Panc1 (cell line): ENCODE measurements around the gene ZNF584. TPM values are rescaled to one million over a fixed set of nuclear protein-coding genes. Genes with fewer than 3 reads are reported as not detected.

Source experiments
- ATAC-seq: fragments of 200-7000 bp; cut with Tn5 transposase; 2 replicates; pipeline ENCODE4 v1.9.1; 2020; ENCODE audit warnings: mild to moderate bottlenecking, moderate library complexity
- BruUV-seq: library from RNA; stranded (reverse); fragments of 400-500 nt; replicated peaks from 2 replicates; lab custom pipeline; 2021; lab: Mats Ljungman, UMichigan
- CTCF ChIA-PET: fragments of 300-600 bp; sonication (Branson Sonifier 250); formaldehyde crosslinking; loops from one replicate; lab custom pipeline; 2022; ENCODE audit warnings: antibody characterized with exemption; lab: Charles Lee
- POLR2A ChIA-PET: fragments of 300-600 bp; sonication (Branson Sonifier 250); formaldehyde crosslinking; loops from one replicate; lab custom pipeline; 2022; ENCODE audit warnings: antibody characterized with exemption; lab: Charles Lee
- DNase-seq: peaks from one replicate; pipeline ENCODE4 v3.0.0-alpha.2; 2010; ENCODE audit warnings: low read depth, low spot score
- H3K27ac ChIP-seq: 2 replicates; pipeline ENCODE4 v1.5.1; 2011; ENCODE audit warnings: mild to moderate bottlenecking, low read length, inconsistent platforms
- H3K27me3 ChIP-seq: fragments of 200-500 bp; sonication (Bioruptor generic); 2 replicates; pipeline ENCODE4 v1.6.0; 2014; ENCODE audit warnings: low read length, inconsistent platforms; ENCODE audit not compliant: control insufficient read depth, insufficient read depth
- H3K36me3 ChIP-seq: fragments of 200-500 bp; sonication (Bioruptor generic); 2 replicates; pipeline ENCODE4 v1.5.1; 2014; ENCODE audit warnings: inconsistent platforms, mild to moderate bottlenecking, low read length, moderate library complexity; ENCODE audit not compliant: control insufficient read depth, insufficient read depth
- H3K4me1 ChIP-seq: 2 replicates; pipeline ENCODE4 v1.5.1; 2011; ENCODE audit warnings: inconsistent platforms, mild to moderate bottlenecking, low read length, moderate library complexity; ENCODE audit not compliant: control insufficient read depth, insufficient read depth
- H3K4me3 ChIP-seq, 2 experiments: 2 replicates each; pipeline ENCODE4 v1.5.1; 2011 to 2012; ENCODE audit warnings: low read depth in 2 of 2, low read length in 2 of 2, mild to moderate bottlenecking in 2 of 2, inconsistent platforms in 1 of 2, moderate library complexity in 1 of 2
- H3K9me3 ChIP-seq: fragments of 200-500 bp; sonication (Bioruptor generic); 2 replicates; pipeline ENCODE4 v1.5.1; 2014; ENCODE audit warnings: low read depth, mild to moderate bottlenecking, inconsistent platforms, low read length, moderate library complexity; ENCODE audit not compliant: control insufficient read depth, insufficient read depth
- CTCF ChIP-seq: fragments of 450-650 bp; IDR thresholded peaks from 2 replicates; pipeline ENCODE4 v1.5.1; 2017; ENCODE audit warnings: mild to moderate bottlenecking
- POLR2AphosphoS5 ChIP-seq: IDR thresholded peaks from 2 replicates; pipeline ENCODE4 v1.6.1; 2012; ENCODE audit warnings: mild to moderate bottlenecking, low read depth, low read length, moderate library complexity
- SIN3A ChIP-seq: IDR thresholded peaks from 2 replicates; pipeline ENCODE4 v1.6.1; 2012; ENCODE audit warnings: low read depth, mild to moderate bottlenecking, low read length, moderate library complexity, borderline replicate concordance; ENCODE audit not compliant: insufficient read depth
- TCF7L2 ChIP-seq: IDR thresholded peaks from 2 replicates; pipeline ENCODE4 v1.6.1; 2011; ENCODE audit warnings: mild to moderate bottlenecking, low read depth, low read length, inconsistent platforms
- in situ Hi-C: cut with HindIII; loops from 2 replicates; pipeline ENCODE4 v1.10.0; 2016; ENCODE audit warnings: low sequenced_read_pairs, low pct_unique_long_range_greater_than_20kb
- intact Hi-C: fragments of 100-400 bp; cut with micrococcal nuclease; formaldehyde crosslinking; loops from one replicate; pipeline ENCODE4 v1.10.0; 2022; ENCODE audit not compliant: unreplicated experiment
- total RNA-seq: library from RNA; stranded (reverse); gene quantifications from one replicate; pipeline ENCODE4 v1.2.1, GENCODE V29; 2021; ENCODE audit not compliant: unreplicated experiment
- TF ChIP-seq, protein P1 (sequence below), 2 experiments: IDR thresholded peaks; 2 replicates each; pipeline ENCODE4 v1.6.1; 2011 to 2012; ENCODE audit warnings: low read depth in 2 of 2, control low read depth in 1 of 2, low read length in 1 of 2, mild to moderate bottlenecking in 1 of 2, moderate library complexity in 1 of 2; ENCODE audit not compliant: insufficient read depth in 1 of 2

Gene ZNF584
- total RNA-seq, 1 experiment from 2014 or later, result 29.0 TPM

- BruUV-seq, result no TSS peak
- POLR2A ChIA-PET, result no interaction called here
- no peak overlapping the region for H3K4me3 ChIP-seq
- H3K9me3 ChIP-seq, result peaks cover 2% of the 10 kb centered on the region; the same call in 1 of the 2 replicates
- H3K27ac ChIP-seq, result no peak overlapping the region
- no peaks in the 10 kb centered on the region for H3K36me3 ChIP-seq
- ATAC-seq, result no peak
- peaks cover 4% of the 10 kb centered on the region; the same call in 1 of the 2 replicates for H3K4me1 ChIP-seq
- intact Hi-C loops (no loop called here), in situ Hi-C loops (no loop called here)
- no peak for DNase-seq
- 0 out of 2 replicates have a peak, but pooled peaks cover 4% of the 10 kb centered on the region for H3K27me3 ChIP-seq
- CTCF ChIA-PET, result no interaction called here
- TF ChIP-seq TCF7L2 (no peak), POLR2AphosphoS5 (no peak), SIN3A (no peak), CTCF (no peak)
- TF ChIP-seq, protein P1, sequence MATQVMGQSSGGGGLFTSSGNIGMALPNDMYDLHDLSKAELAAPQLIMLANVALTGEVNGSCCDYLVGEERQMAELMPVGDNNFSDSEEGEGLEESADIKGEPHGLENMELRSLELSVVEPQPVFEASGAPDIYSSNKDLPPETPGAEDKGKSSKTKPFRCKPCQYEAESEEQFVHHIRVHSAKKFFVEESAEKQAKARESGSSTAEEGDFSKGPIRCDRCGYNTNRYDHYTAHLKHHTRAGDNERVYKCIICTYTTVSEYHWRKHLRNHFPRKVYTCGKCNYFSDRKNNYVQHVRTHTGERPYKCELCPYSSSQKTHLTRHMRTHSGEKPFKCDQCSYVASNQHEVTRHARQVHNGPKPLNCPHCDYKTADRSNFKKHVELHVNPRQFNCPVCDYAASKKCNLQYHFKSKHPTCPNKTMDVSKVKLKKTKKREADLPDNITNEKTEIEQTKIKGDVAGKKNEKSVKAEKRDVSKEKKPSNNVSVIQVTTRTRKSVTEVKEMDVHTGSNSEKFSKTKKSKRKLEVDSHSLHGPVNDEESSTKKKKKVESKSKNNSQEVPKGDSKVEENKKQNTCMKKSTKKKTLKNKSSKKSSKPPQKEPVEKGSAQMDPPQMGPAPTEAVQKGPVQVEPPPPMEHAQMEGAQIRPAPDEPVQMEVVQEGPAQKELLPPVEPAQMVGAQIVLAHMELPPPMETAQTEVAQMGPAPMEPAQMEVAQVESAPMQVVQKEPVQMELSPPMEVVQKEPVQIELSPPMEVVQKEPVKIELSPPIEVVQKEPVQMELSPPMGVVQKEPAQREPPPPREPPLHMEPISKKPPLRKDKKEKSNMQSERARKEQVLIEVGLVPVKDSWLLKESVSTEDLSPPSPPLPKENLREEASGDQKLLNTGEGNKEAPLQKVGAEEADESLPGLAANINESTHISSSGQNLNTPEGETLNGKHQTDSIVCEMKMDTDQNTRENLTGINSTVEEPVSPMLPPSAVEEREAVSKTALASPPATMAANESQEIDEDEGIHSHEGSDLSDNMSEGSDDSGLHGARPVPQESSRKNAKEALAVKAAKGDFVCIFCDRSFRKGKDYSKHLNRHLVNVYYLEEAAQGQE (IDR thresholded peaks at IDR 0.05; ENCODE audit: insufficient read depth in 1 of 2, low read depth in 2 of 2, low read length in 1 of 2), result no peak
These were observed 45.3 kb downstream of the ZNF584 start for GRCh38 chr19:58453743-58454142.

GRCh38 chr19:58455306-58455705 lies 46.9 kb downstream of the ZNF584 start:
- in situ Hi-C loops (no loop called here), intact Hi-C loops (no loop called here)
- no TSS peak for BruUV-seq
- no peaks in the 10 kb centered on the region for H3K9me3 ChIP-seq
- ChIA-PET POLR2A (no interaction called here), CTCF (no interaction called here)
- 0 out of 2 replicates have a peak, but pooled peaks cover 4% of the 10 kb centered on the region for H3K27me3 ChIP-seq
- TF ChIP-seq CTCF (no peak), POLR2AphosphoS5 (no peak), SIN3A (no peak), TCF7L2 (no peak)
- TF ChIP-seq, protein P1 (IDR thresholded peaks at IDR 0.05; ENCODE audit: insufficient read depth in 1 of 2, low read depth in 2 of 2, low read length in 1 of 2), result no peak
- H3K27ac ChIP-seq, result no peak overlapping the region
- ATAC-seq (no peak), DNase-seq (no peak)
- H3K4me3 ChIP-seq, result no peak overlapping the region
- H3K4me1 ChIP-seq, result peaks cover 4% of the 10 kb centered on the region; the same call in 1 of the 2 replicates
- H3K36me3 ChIP-seq, result no peaks in the 10 kb centered on the region
